Measurements from ENCODE around the gene RTP5. TPM values are rescaled to one million over a fixed set of nuclear protein-coding genes. Genes with fewer than 3 reads are reported as not detected.
A peak's percentile ranks its signal among the peaks of the same experiment; 100 is the strongest.

The RTP5 gene
- total RNA-seq, 1 donor from 2014 or later = not detected

GRCh38 chr2:241842620-241843211 lies 26.8 kb upstream of the RTP5 start:
- Mint-ChIP-seq H3K27me3 (ENCODE audit: unreplicated experiment) (peaks cover 6% of the 10 kb centered on the region), H3K4me1 (ENCODE audit: low read depth, unreplicated experiment) (peaks cover 1% of the 10 kb centered on the region), H3K4me3 (ENCODE audit: unreplicated experiment) (no peak overlapping the region), H3K36me3 (ENCODE audit: unreplicated experiment) (peaks cover 5% of the 10 kb centered on the region), H3K9me3 (ENCODE audit: unreplicated experiment) (peaks cover 8% of the 10 kb centered on the region), H3K27ac (ENCODE audit: unreplicated experiment) (no peak overlapping the region)
- no peak for DNase-seq
- TF ChIP-seq CTCF (IDR thresholded peaks at IDR 0.05; ENCODE audit: partially characterized antibody, unreplicated experiment) = no peak

- Mint-ChIP-seq H3K27me3 (ENCODE audit: unreplicated experiment) (peaks cover 6% of the 10 kb centered on the region), H3K36me3 (ENCODE audit: unreplicated experiment) (peaks cover 5% of the 10 kb centered on the region), H3K9me3 (ENCODE audit: unreplicated experiment) (peaks cover 10% of the 10 kb centered on the region), H3K4me3 (ENCODE audit: unreplicated experiment) (no peak overlapping the region), H3K4me1 (ENCODE audit: low read depth, unreplicated experiment) (peaks cover 1% of the 10 kb centered on the region), H3K27ac (ENCODE audit: unreplicated experiment) (no peak overlapping the region)
- no peak for DNase-seq
- no peak for TF ChIP-seq CTCF (IDR thresholded peaks at IDR 0.05; ENCODE audit: partially characterized antibody, unreplicated experiment)
These were observed 26.0 kb upstream of the RTP5 start for GRCh38 chr2:241843321-241844065.

- peaks cover 10% of the 10 kb centered on the region for H3K9me3 Mint-ChIP-seq (ENCODE audit: unreplicated experiment)
- peak overlapping the region; percentile 85 for H3K4me3 Mint-ChIP-seq (ENCODE audit: unreplicated experiment)
- TF ChIP-seq CTCF (IDR thresholded peaks at IDR 0.05; ENCODE audit: partially characterized antibody, unreplicated experiment) = no peak
- H3K27me3 Mint-ChIP-seq (ENCODE audit: unreplicated experiment) = peaks cover 9% of the 10 kb centered on the region
- H3K36me3 Mint-ChIP-seq (ENCODE audit: unreplicated experiment) = peaks cover 5% of the 10 kb centered on the region
- no peak overlapping the region for H3K27ac Mint-ChIP-seq (ENCODE audit: unreplicated experiment)
- peaks cover 1% of the 10 kb centered on the region for H3K4me1 Mint-ChIP-seq (ENCODE audit: low read depth, unreplicated experiment)
- DNase-seq = peak; percentile 73
These were observed 25.3 kb upstream of the RTP5 start for GRCh38 chr2:241844066-241844728.

GRCh38 chr2:241844831-241845578 lies 24.5 kb upstream of the RTP5 start:
- peak overlapping the region; percentile 15 for H3K27ac Mint-ChIP-seq (ENCODE audit: unreplicated experiment)
- peaks cover 1% of the 10 kb centered on the region for H3K4me1 Mint-ChIP-seq (ENCODE audit: low read depth, unreplicated experiment)
- no peak for DNase-seq
- peaks cover 9% of the 10 kb centered on the region for H3K27me3 Mint-ChIP-seq (ENCODE audit: unreplicated experiment)
- H3K4me3 Mint-ChIP-seq (ENCODE audit: unreplicated experiment) = peak overlapping the region; percentile 52
- no peak for TF ChIP-seq CTCF (IDR thresholded peaks at IDR 0.05; ENCODE audit: partially characterized antibody, unreplicated experiment)
- H3K9me3 Mint-ChIP-seq (ENCODE audit: unreplicated experiment) = peaks cover 10% of the 10 kb centered on the region
- peaks cover 5% of the 10 kb centered on the region for H3K36me3 Mint-ChIP-seq (ENCODE audit: unreplicated experiment)

All from glutamatergic neuron (in vitro differentiated cells).